K562 (cell line): Measurements from ENCODE around the gene RBFOX2. TPM values are rescaled to one million over a fixed set of nuclear protein-coding genes. Genes with fewer than 3 reads are reported as not detected.

Source experiments
- ATAC-seq: fragments of 200-7000 bp; cut with Tn5 transposase; 3 replicates; pipeline ENCODE4 v1.9.1; 2020; ENCODE audit warnings: moderate library complexity
- BruUV-seq: library from RNA; stranded (reverse); fragments of 400-500 nt; replicated peaks from 2 replicates; lab custom pipeline; 2021; lab: Mats Ljungman, UMichigan
- CTCF ChIA-PET: fragments of 300-600 bp; formaldehyde crosslinking; extraction: SDS; loops from one replicate; lab custom pipeline; 2021; ENCODE audit warnings: low intra/inter-chr PET ratio; lab: Yijun Ruan, JAX
- POLR2A ChIA-PET: fragments of 300-600, 350-650 bp; sonication (Branson Sonifier 250); formaldehyde crosslinking; extraction: SDS; loops from one replicate; lab custom pipeline; 2021; ENCODE audit warnings: antibody characterized with exemption, inconsistent platforms; lab: Yijun Ruan, JAX
- DNase-seq, 4 experiments: peaks; one replicate each; pipeline versions ENCODE4 v3.0.0 to v3.0.0-alpha.2; 2011 to 2018; ENCODE audit warnings: low spot score in 3 of 4, mixed read lengths in 3 of 4; ENCODE audit errors: extremely low read depth in 1 of 4
- FAIRE-seq: peaks from 2 replicates; lab custom pipeline; 2011; peaks lifted over from hg19 to GRCh38; lab: Jason Lieb, UNC
- H2AFZ ChIP-seq: 2 replicates; pipeline ENCODE4 v1.6.0; 2011; ENCODE audit warnings: low read depth, low read length, control low read depth, inconsistent platforms
- H3K27ac ChIP-seq: fragments of 200-600 bp; 3 replicates; pipeline ENCODE4 v1.8.0; 2011; ENCODE audit warnings: low read depth, mild to moderate bottlenecking, control low read depth, inconsistent platforms, low read length, moderate library complexity, mixed read lengths; ENCODE audit errors: extremely low read depth
- H3K27me3 ChIP-seq, 2 experiments: fragments of 300-600 bp in 1 of 2; 2 replicates in 1 of 2; 3 replicates in 1 of 2; pipeline versions ENCODE4 v1.6.0 to v1.8.0; 2011; ENCODE audit warnings: inconsistent platforms in 2 of 2, low read length in 2 of 2, mild to moderate bottlenecking in 1 of 2, mixed read lengths in 1 of 2, moderate library complexity in 1 of 2; ENCODE audit not compliant: control insufficient read depth in 2 of 2, insufficient read depth in 2 of 2
- H3K36me3 ChIP-seq: fragments of 300-600 bp; 3 replicates; pipeline ENCODE4 v1.8.0; 2011; ENCODE audit warnings: mild to moderate bottlenecking, low read length, inconsistent platforms; ENCODE audit not compliant: control insufficient read depth, insufficient read depth
- H3K4me1 ChIP-seq, 2 experiments: fragments of 200-600 bp in 1 of 2; replicated peaks in 1 of 2; 2 replicates in 1 of 2; 3 replicates in 1 of 2; pipeline versions ENCODE4 v1.5.1 to v1.8.0; 2011; ENCODE audit warnings: inconsistent platforms in 2 of 2, low read length in 2 of 2, mild to moderate bottlenecking in 1 of 2, mixed read lengths in 1 of 2, moderate library complexity in 1 of 2; ENCODE audit not compliant: control insufficient read depth in 2 of 2, insufficient read depth in 2 of 2
- H3K4me2 ChIP-seq: 2 replicates; pipeline ENCODE4 v1.6.1; 2011; ENCODE audit warnings: low read length, control low read depth, inconsistent platforms, mixed read lengths; ENCODE audit not compliant: insufficient read depth
- H3K4me3 ChIP-seq: fragments of 200-600 bp; sonication (generic), shearing (Covaris generic); 2 replicates; pipeline ENCODE4 v1.5.1; 2016; ENCODE audit warnings: control low read depth, inconsistent platforms
- H3K79me2 ChIP-seq: fragments of 200-600 bp; 3 replicates; pipeline ENCODE4 v1.8.0; 2011; ENCODE audit warnings: low read length, inconsistent platforms; ENCODE audit not compliant: control insufficient read depth, insufficient read depth
- H3K9ac ChIP-seq, 2 experiments: 2 replicates each; pipeline versions ENCODE4 v1.6.0 to v1.6.1; 2011; ENCODE audit warnings: low read depth in 2 of 2, low read length in 2 of 2, control low read depth in 1 of 2, inconsistent platforms in 1 of 2, mild to moderate bottlenecking in 1 of 2, mixed read lengths in 1 of 2; ENCODE audit not compliant: insufficient read depth in 1 of 2
- H3K9me1 ChIP-seq: one replicate; pipeline ENCODE4 v1.6.0; 2011; ENCODE audit warnings: inconsistent platforms, mild to moderate bottlenecking, low read length, moderate library complexity; ENCODE audit not compliant: control insufficient read depth, insufficient read depth
- H3K9me3 ChIP-seq: replicated peaks from 2 replicates; pipeline ENCODE4 v1.5.1; 2011; ENCODE audit warnings: low read depth, low read length, inconsistent platforms; ENCODE audit not compliant: control insufficient read depth, insufficient read depth
- H4K20me1 ChIP-seq: replicated peaks from 2 replicates; pipeline ENCODE4 v1.6.1; 2011; ENCODE audit warnings: low read length, inconsistent platforms, mixed read lengths; ENCODE audit not compliant: control insufficient read depth, insufficient read depth
- GMEB1 ChIP-seq: fragments of 250-450 bp; sonication (Bioruptor Pico); IDR thresholded peaks from 2 replicates; pipeline ENCODE4 v1.4.0; 2020; ENCODE audit warnings: mild to moderate bottlenecking
- PCBP1 ChIP-seq: fragments of 200-400 bp; formaldehyde crosslinking; IDR thresholded peaks from 2 replicates; pipeline ENCODE4 v1.6.1; 2018; ENCODE audit warnings: mild to moderate bottlenecking, low read depth, low read length; ENCODE audit not compliant: poor library complexity, severe bottlenecking
- SREBF2 ChIP-seq: sonication (generic); formaldehyde crosslinking; IDR thresholded peaks from 2 replicates; pipeline ENCODE4 v1.4.0; 2020; ENCODE audit warnings: mild to moderate bottlenecking, missing genetic modification reagents
- TCF7L2 ChIP-seq: fragments of 150-350 bp; IDR thresholded peaks from 2 replicates; pipeline ENCODE4 v1.6.1; 2016; ENCODE audit warnings: low read depth, mild to moderate bottlenecking, low read length, moderate library complexity
- TEAD4 ChIP-seq, 2 experiments: sonication (generic) in 1 of 2; formaldehyde crosslinking in 1 of 2; IDR thresholded peaks; 2 replicates each; pipeline versions ENCODE4 v1.6.1 to v1.8.0; 2012 to 2022; ENCODE audit warnings: borderline replicate concordance in 1 of 2, inconsistent platforms in 1 of 2, low read length in 1 of 2, mild to moderate bottlenecking in 1 of 2, missing genetic modification reagents in 1 of 2
- ZNF316 ChIP-seq: fragments of 450-650 bp; IDR thresholded peaks from 2 replicates; pipeline ENCODE4 v1.6.1; 2016
- WGBS: fragments of 100-300 bp; shearing (Covaris generic); methylation state at CpG from one replicate; pipeline ENCODE4 v1.1.6; 2016; ENCODE audit warnings: low coverage, mixed read lengths; ENCODE audit not compliant: insufficient coverage; ENCODE audit errors: missing lambda C conversion rate; 5-methylcytosine and 5-hydroxymethylcytosine counted together
- in situ Hi-C: fragments of 300-500 bp; cut with MboI; formaldehyde crosslinking; loops from 4 replicates; pipeline ENCODE4 v1.15.0; 2018; ENCODE audit warnings: inconsistent platforms, mixed read lengths
- intact Hi-C: fragments of 100-400 bp; cut with micrococcal nuclease; formaldehyde crosslinking; loops from 2 replicates; pipeline ENCODE4 v1.14.2; 2022
- polyA plus RNA-seq, 8 experiments: library from polyadenylated mRNA; depleted of rRNA in 4 of 8; stranded (reverse) in 5 of 8; unstranded in 3 of 8; fragments of >200 nt; fragmentation: Nextera tagmentation in 2 of 8; fragmentation: Illumina TruSeq in 1 of 8; extraction: Ambion mirVana in 2 of 8; extraction: Trizol in 1 of 8; gene quantifications; 2 replicates each; pipeline versions ENCODE4 v1.2.1 to v1.2.3, GENCODE V29; 2011 to 2014; ENCODE audit warnings: inconsistent platforms in 1 of 8, missing spikeins in 1 of 8
- total RNA-seq, 7 experiments: library from RNA; depleted of rRNA in 6 of 7; stranded (reverse); fragments of >200 nt in 6 of 7; fragmentation: Illumina TruSeq in 2 of 7; extraction: Trizol in 2 of 7; gene quantifications; 2 replicates each; pipeline versions ENCODE4 v1.2.1 to v1.2.3, GENCODE V29; 2011 to 2021; ENCODE audit warnings: low replicate concordance in 1 of 7

RBFOX2 gene
- total and polyA plus RNA-seq, 9 of the 15 experiments (the other 6 are each of a cell fraction or from before 2014, with no cell fraction given) = 5.8 to 24.8 (median 14.2) TPM

GRCh38 chr22:35850831-35851230, 177.8 kb downstream of the RBFOX2 start (continued):
- TF ChIP-seq GMEB1 = no peak

GRCh38 chr22:35846804-35847203, 181.8 kb downstream of the RBFOX2 start:
- no peaks in the 10 kb centered on the region for H4K20me1 ChIP-seq
- H2AFZ ChIP-seq = no peak overlapping the region
- no peaks in the 10 kb centered on the region for H3K27me3 ChIP-seq
- no peaks in the 10 kb centered on the region for H3K36me3 ChIP-seq
- no peak overlapping the region for H3K4me2 ChIP-seq
- POLR2A ChIA-PET = no interaction called here
- DNase-seq (no peak), FAIRE-seq (no peak), ATAC-seq (no peak)
- no peak overlapping the region for H3K4me3 ChIP-seq
- no peak overlapping the region for H3K27ac ChIP-seq
- H3K9me3 ChIP-seq = no peaks in the 10 kb centered on the region
- intact Hi-C loops = loop anchor here (10.0 kb wide), 2 partner anchors 68 to 122 kb away; no protein-coding TSS in a partner anchor
- in situ Hi-C loops = no loop called here
- H3K9ac ChIP-seq = no peak overlapping the region
- CTCF ChIA-PET = no interaction called here
- H3K4me1 ChIP-seq = peaks cover 0 to 8% of the 10 kb centered on the region in 2 experiments; a peak in 2 of 5 replicates
- 82% methylated on average over 1 of the region's 1 CpG for WGBS
- no peaks in the 10 kb centered on the region for H3K79me2 ChIP-seq
- TF ChIP-seq ZNF316 (no peak), TCF7L2 (no peak), TEAD4 (IDR thresholded peaks at IDR 0.05; ENCODE audit: low read length) (no peak), TEAD4 (CRISPR knock-in tag; IDR thresholded peaks at IDR 0.05; ENCODE audit: borderline replicate concordance) (no peak), PCBP1 (no peak), SREBF2 (no peak)
- no TSS peak for BruUV-seq
- no peaks in the 10 kb centered on the region for H3K9me1 ChIP-seq
